Neural cell (in vitro differentiated cells): ENCODE data around the gene TELO2. TPM values are rescaled to one million over a fixed set of nuclear protein-coding genes. Genes with fewer than 3 reads are reported as not detected.

ENCODE experiments used
- H2AFZ ChIP-seq: fragments of 200-600, 300-800 bp; sonication (generic), shearing (Covaris generic); 2 replicates; pipeline ENCODE4 v1.6.0; 2014; ENCODE audit warnings: low read depth, mild to moderate bottlenecking, antibody characterized with exemption, low read length, moderate library complexity
- H3F3A ChIP-seq: fragments of 200-600 bp; shearing (Covaris generic); 2 replicates; pipeline ENCODE4 v1.6.1; 2016; ENCODE audit warnings: mild to moderate bottlenecking, moderate library complexity, mixed read lengths, antibody characterized with exemption, low read length; ENCODE audit not compliant: insufficient read depth, poor library complexity, severe bottlenecking
- H3K27ac ChIP-seq: fragments of 200-600, 300-800 bp; sonication (generic), shearing (Covaris generic); 2 replicates; pipeline ENCODE4 v1.5.1; 2014; ENCODE audit warnings: mild to moderate bottlenecking, low read length, moderate library complexity
- H3K27me3 ChIP-seq: fragments of 300-800, 200-600 bp; sonication (generic), shearing (Covaris generic); 2 replicates; pipeline ENCODE4 v1.6.0; 2014; ENCODE audit warnings: mild to moderate bottlenecking, low read depth, low read length, moderate library complexity; ENCODE audit not compliant: insufficient read depth
- H3K36me3 ChIP-seq: fragments of 300-800, 200-600 bp; sonication (generic), shearing (Covaris generic); 2 replicates; pipeline ENCODE4 v1.5.1; 2014; ENCODE audit warnings: mild to moderate bottlenecking, antibody characterized with exemption, low read length, moderate library complexity; ENCODE audit not compliant: insufficient read depth
- H3K4me2 ChIP-seq: fragments of 300-800, 200-600 bp; sonication (generic), shearing (Covaris generic); 2 replicates; pipeline ENCODE4 v1.6.0; 2014; ENCODE audit warnings: mild to moderate bottlenecking, low read length
- H3K4me3 ChIP-seq: fragments of 300-800, 200-600 bp; sonication (generic), shearing (Covaris generic); 2 replicates; pipeline ENCODE4 v1.5.1; 2014; ENCODE audit warnings: mild to moderate bottlenecking, low read length, moderate library complexity
- H3K79me2 ChIP-seq: fragments of 200-600 bp; shearing (Covaris generic); replicated peaks from 2 replicates; pipeline ENCODE4 v1.6.0; 2014; ENCODE audit warnings: mild to moderate bottlenecking, low read length, moderate library complexity; ENCODE audit not compliant: insufficient read depth
- H3K9ac ChIP-seq: fragments of 300-800, 200-600 bp; sonication (generic), shearing (Covaris generic); 2 replicates; pipeline ENCODE4 v1.6.1; 2016; ENCODE audit warnings: mild to moderate bottlenecking, low read length, mixed read lengths
- H3K9me2 ChIP-seq: fragments of 200-600 bp; shearing (Covaris generic); 2 replicates; pipeline ENCODE4 v1.6.1; 2016; ENCODE audit warnings: mild to moderate bottlenecking, low read length, mixed read lengths; ENCODE audit not compliant: insufficient read depth
- H3K9me3 ChIP-seq: fragments of 200-600, 300-800 bp; sonication (generic), shearing (Covaris generic); 2 replicates; pipeline ENCODE4 v1.6.1; 2016; ENCODE audit warnings: mild to moderate bottlenecking, mixed run types, low read length, moderate library complexity, mixed read lengths
- H4K20me1 ChIP-seq: fragments of 200-600 bp; shearing (Covaris generic); 2 replicates; pipeline ENCODE4 v1.6.1; 2016; ENCODE audit warnings: mild to moderate bottlenecking, mixed run types; ENCODE audit not compliant: insufficient read depth
- EP300 ChIP-seq: fragments of 450-650 bp; conservative IDR thresholded peaks from 2 replicates; pipeline ENCODE4 v1.6.1; 2014; ENCODE audit warnings: antibody characterized with exemption, mild to moderate bottlenecking, moderate library complexity; ENCODE audit not compliant: poor library complexity, severe bottlenecking
- EZH2 ChIP-seq: fragments of 200-600, 300-800 bp; shearing (Covaris generic), sonication (generic); IDR thresholded peaks from 2 replicates; pipeline ENCODE4 v1.6.1; 2014; ENCODE audit warnings: antibody characterized with exemption, low read length, borderline replicate concordance, mild to moderate bottlenecking; ENCODE audit not compliant: insufficient read depth, poor library complexity, severe bottlenecking
- MXI1 ChIP-seq: fragments of 450-650 bp; conservative IDR thresholded peaks from 2 replicates; pipeline ENCODE4 v1.6.1; 2014; ENCODE audit warnings: antibody characterized with exemption, mild to moderate bottlenecking; ENCODE audit not compliant: poor library complexity, severe bottlenecking
- POLR2AphosphoS5 ChIP-seq: IDR thresholded peaks from 2 replicates; pipeline ENCODE4 v1.6.1; 2012
- RAD21 ChIP-seq: fragments of 450-650 bp; conservative IDR thresholded peaks from 2 replicates; pipeline ENCODE4 v1.6.1; 2014; ENCODE audit warnings: antibody characterized with exemption, mild to moderate bottlenecking, moderate library complexity
- SMC3 ChIP-seq: fragments of 450-650 bp; conservative IDR thresholded peaks from 2 replicates; pipeline ENCODE4 v1.6.1; 2014; ENCODE audit warnings: antibody characterized with exemption, mild to moderate bottlenecking, moderate library complexity; ENCODE audit not compliant: poor library complexity
- TAF1 ChIP-seq: IDR thresholded peaks from 2 replicates; pipeline ENCODE4 v1.6.1; 2012; ENCODE audit warnings: low read depth
- polyA plus RNA-seq: library from polyadenylated mRNA; depleted of rRNA; stranded (reverse); fragments of >200 nt; gene quantifications from 2 replicates; pipeline ENCODE4 v1.2.3, GENCODE V29; 2014
- TF ChIP-seq, protein P1 (sequence below): fragments of 450-650 bp; IDR thresholded peaks from 2 replicates; pipeline ENCODE4 v1.5.1; 2014; ENCODE audit warnings: antibody characterized with exemption, mild to moderate bottlenecking, moderate library complexity; ENCODE audit not compliant: poor library complexity, severe bottlenecking
- TF ChIP-seq, protein P2 (sequence below): IDR thresholded peaks from 2 replicates; pipeline ENCODE4 v1.6.1; 2012; ENCODE audit warnings: borderline replicate concordance

Gene TELO2
- polyA plus RNA-seq, 1 donor from 2014 or later = 50.4 TPM

DNA sequence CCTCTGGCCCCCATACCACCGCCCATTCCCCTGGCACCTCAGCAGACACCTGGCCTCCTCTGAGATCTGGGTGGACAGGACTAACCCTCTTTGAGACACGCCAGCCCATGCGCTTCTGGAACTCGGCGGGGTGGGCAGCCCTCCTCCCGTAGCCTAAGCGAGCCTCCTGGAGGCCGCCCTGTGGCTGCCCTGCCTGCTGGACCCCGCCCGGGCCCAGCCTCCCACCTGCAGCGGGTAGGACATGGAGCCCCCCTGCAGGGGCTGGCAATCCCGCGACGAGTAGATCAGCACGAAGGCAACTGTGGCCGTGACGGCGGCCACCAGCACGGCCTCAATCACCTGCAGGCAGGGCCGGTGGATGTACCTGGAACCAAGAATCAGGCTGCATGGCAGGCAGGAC, 40.6 kb upstream of the TELO2 start:
- no peak for TF ChIP-seq POLR2AphosphoS5
- TF ChIP-seq, protein P1, sequence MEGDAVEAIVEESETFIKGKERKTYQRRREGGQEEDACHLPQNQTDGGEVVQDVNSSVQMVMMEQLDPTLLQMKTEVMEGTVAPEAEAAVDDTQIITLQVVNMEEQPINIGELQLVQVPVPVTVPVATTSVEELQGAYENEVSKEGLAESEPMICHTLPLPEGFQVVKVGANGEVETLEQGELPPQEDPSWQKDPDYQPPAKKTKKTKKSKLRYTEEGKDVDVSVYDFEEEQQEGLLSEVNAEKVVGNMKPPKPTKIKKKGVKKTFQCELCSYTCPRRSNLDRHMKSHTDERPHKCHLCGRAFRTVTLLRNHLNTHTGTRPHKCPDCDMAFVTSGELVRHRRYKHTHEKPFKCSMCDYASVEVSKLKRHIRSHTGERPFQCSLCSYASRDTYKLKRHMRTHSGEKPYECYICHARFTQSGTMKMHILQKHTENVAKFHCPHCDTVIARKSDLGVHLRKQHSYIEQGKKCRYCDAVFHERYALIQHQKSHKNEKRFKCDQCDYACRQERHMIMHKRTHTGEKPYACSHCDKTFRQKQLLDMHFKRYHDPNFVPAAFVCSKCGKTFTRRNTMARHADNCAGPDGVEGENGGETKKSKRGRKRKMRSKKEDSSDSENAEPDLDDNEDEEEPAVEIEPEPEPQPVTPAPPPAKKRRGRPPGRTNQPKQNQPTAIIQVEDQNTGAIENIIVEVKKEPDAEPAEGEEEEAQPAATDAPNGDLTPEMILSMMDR = no peak
- TF ChIP-seq RAD21 = no peak
- TF ChIP-seq TAF1 = no peak
- no peak for TF ChIP-seq MXI1
- TF ChIP-seq EZH2 = no peak
- TF ChIP-seq SMC3 = no peak
- TF ChIP-seq EP300 = no peak
- TF ChIP-seq, protein P2, sequence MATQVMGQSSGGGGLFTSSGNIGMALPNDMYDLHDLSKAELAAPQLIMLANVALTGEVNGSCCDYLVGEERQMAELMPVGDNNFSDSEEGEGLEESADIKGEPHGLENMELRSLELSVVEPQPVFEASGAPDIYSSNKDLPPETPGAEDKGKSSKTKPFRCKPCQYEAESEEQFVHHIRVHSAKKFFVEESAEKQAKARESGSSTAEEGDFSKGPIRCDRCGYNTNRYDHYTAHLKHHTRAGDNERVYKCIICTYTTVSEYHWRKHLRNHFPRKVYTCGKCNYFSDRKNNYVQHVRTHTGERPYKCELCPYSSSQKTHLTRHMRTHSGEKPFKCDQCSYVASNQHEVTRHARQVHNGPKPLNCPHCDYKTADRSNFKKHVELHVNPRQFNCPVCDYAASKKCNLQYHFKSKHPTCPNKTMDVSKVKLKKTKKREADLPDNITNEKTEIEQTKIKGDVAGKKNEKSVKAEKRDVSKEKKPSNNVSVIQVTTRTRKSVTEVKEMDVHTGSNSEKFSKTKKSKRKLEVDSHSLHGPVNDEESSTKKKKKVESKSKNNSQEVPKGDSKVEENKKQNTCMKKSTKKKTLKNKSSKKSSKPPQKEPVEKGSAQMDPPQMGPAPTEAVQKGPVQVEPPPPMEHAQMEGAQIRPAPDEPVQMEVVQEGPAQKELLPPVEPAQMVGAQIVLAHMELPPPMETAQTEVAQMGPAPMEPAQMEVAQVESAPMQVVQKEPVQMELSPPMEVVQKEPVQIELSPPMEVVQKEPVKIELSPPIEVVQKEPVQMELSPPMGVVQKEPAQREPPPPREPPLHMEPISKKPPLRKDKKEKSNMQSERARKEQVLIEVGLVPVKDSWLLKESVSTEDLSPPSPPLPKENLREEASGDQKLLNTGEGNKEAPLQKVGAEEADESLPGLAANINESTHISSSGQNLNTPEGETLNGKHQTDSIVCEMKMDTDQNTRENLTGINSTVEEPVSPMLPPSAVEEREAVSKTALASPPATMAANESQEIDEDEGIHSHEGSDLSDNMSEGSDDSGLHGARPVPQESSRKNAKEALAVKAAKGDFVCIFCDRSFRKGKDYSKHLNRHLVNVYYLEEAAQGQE = no peak
- Histone ChIP-seq H3K36me3 (no peaks in the 10 kb centered on the region), H3K9me3 (no peaks in the 10 kb centered on the region), H3K9ac (no peak overlapping the region), H3F3A (no peaks in the 10 kb centered on the region), H2AFZ (no peak overlapping the region), H3K27ac (no peak overlapping the region), H4K20me1 (no peaks in the 10 kb centered on the region), H3K4me3 (no peak overlapping the region), H3K4me2 (no peak overlapping the region), H3K79me2 (no peaks in the 10 kb centered on the region), H3K9me2 (no peaks in the 10 kb centered on the region), H3K27me3 (no peaks in the 10 kb centered on the region)

DNA sequence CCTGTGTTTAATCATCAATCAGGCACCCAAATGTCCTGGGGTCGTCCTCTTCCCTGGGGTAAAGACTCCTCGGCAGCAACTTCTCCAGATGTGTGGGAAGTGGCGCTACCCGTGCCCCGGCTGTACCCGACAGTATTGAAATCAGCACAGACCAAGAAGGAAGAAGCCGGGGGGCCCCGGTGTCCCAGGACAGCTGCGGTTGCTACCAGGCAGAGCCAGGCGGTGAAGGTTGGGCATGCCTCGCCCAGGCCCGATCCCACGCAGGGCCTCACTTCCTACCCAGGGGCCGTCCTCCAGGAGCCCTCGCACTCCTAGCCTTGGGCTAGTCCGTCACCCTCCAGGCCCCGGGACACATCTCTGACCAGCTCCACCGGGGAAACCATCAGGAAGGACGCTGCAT, 39.8 kb upstream of the TELO2 start:
- no peaks in the 10 kb centered on the region for H3K36me3 ChIP-seq
- TF ChIP-seq EZH2 (no peak), TAF1 (no peak), SMC3 (no peak), RAD21 (no peak), MXI1 (no peak), POLR2AphosphoS5 (no peak), EP300 (no peak)
- TF ChIP-seq, protein P1 = no peak
- TF ChIP-seq, protein P2 = no peak

More for the DNA sequence above, 39.8 kb upstream of the TELO2 start:
- no peaks in the 10 kb centered on the region for H3K9me2 ChIP-seq
- H3K9me3 ChIP-seq = no peaks in the 10 kb centered on the region
- H3K9ac ChIP-seq = no peak overlapping the region
- H3K27ac ChIP-seq = no peak overlapping the region
- H4K20me1 ChIP-seq = no peaks in the 10 kb centered on the region
- no peak overlapping the region for H2AFZ ChIP-seq
- H3K4me3 ChIP-seq = no peak overlapping the region
- no peaks in the 10 kb centered on the region for H3F3A ChIP-seq
- H3K79me2 ChIP-seq = no peaks in the 10 kb centered on the region
- H3K4me2 ChIP-seq = no peak overlapping the region
- no peaks in the 10 kb centered on the region for H3K27me3 ChIP-seq
